HCEC 1CT (cell line): ENCODE measurements around the gene KDM1B.
"Not testable (repeated sequence)": the region's sequence is repeated elsewhere in the genome, so short reads cannot be mapped to it uniquely, and the experiment has no call there.

Source experiments
- DNase-seq: peaks from one replicate; pipeline ENCODE4 v3.0.0-alpha.2; 2017

The KDM1B gene

GRCh38 chr6:18153311-18153703 lies 1.9 kb upstream of the KDM1B start:
- DNase-seq: no peak

DNA sequence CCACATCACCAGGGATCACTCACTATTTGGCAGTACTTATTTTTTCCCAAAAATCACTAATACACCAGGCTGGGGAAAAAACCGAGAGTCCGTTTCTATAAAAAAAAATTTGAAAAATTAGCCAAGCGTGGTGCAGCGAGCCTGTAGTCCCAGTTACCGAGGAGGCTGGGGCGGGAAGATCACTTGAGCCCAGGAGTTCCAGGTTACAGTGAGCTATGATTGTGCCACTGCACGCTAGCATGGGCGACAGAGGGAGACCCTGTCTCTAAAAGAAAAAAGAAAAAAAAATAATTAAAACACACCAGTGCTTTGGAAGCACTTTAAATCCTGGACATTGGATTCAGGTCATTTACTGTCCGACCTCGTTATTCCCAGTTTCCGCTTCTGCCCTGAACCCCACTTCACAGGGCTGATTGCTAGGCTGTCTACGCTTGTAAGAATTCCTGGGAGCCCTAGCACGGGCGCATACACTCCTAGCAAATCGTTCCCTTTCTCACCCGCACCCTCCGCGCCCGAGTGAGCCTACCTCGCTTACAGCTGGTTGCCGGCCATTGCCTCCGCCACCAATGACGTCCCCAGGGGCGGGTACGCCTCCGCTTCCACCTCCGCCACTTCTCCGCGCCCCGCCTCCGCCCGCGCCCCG lies 594 bp upstream of the KDM1B start, which contains the start of gene TPMT:
Gene TPMT, minus strand, starts transcription at position 571 of the 643 bp plus-strand sequence. CDS start 5,950 bp downstream, outside the sequence.
- DNase-seq: no peak

- peak; percentile 47 for DNase-seq
These were observed 721 bp downstream of the KDM1B start for GRCh38 chr6:18155864-18156421.

- no peak for DNase-seq
These were observed 5.7 kb downstream of the KDM1B start for GRCh38 chr6:18160911-18161310.

DNA sequence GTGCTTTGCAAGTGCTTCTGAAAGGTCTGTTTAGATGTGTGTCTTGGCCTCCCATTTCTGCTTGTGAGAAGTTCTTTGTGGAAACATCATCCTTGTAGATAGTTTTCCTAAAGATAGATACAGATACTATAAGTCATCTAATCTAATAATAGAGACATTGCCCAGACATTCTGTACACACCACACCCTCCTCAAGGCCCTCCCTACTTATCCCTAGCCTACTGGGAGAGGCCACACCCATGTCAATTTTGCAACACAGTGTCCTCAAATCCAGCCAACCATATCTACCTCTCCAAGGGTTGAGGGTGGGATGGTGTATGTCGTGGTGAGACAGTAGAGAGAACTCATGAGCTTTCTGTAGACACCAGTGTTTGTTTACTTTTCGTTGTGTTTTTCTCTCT lies 6.2 kb downstream of the KDM1B start:
- no peak for DNase-seq

DNA sequence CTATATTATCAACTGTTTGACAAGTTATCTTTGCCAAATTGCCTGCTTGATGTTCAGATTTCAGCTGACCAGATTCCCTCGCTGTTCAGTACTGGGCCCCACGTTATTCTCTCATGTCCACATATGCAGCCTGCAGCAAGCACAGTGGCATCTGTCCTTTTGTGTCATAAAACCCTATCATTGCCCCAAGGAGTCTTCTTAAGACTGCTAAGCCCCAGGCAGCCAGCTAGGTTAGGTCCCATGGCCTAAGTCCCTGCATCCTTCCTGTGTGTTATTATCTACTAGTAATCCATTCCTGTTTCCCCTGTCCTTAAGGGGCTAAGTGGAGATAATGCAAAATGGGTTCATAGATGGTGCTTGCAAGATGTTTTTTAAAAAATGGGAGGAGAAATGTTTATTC lies 7.2 kb downstream of the KDM1B start:
- DNase-seq: no peak

GRCh38 chr6:18165751-18166150 lies 10.5 kb downstream of the KDM1B start:
- DNase-seq: no peak

GRCh38 chr6:18166312-18167036 lies 11.3 kb downstream of the KDM1B start:
- peak; percentile 32 for DNase-seq

DNA sequence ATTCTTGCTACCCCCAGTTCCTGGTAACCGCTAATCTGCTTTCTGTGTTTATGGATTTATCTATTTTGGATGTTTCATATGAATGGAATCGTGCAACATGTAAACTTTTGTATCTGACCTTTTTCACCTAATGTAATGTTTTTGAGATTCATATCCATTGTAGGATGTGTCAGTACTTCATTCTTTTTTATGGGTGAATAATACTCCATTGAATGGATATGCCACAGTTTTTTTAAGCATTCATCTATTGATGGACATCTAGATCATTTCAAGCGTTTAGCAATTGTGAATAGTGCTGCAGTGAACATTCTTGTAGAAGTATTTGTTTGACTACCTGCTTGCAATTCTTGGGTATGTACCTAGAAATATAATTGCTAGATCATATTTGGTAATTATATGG lies 13.0 kb downstream of the KDM1B start:
- DNase-seq: no peak

- DNase-seq: no peak
These were observed 16.6 kb downstream of the KDM1B start for GRCh38 chr6:18171871-18172270.

GRCh38 chr6:18176198-18176597 lies 21.0 kb downstream of the KDM1B start:
- not testable (repeated sequence) for DNase-seq

DNA sequence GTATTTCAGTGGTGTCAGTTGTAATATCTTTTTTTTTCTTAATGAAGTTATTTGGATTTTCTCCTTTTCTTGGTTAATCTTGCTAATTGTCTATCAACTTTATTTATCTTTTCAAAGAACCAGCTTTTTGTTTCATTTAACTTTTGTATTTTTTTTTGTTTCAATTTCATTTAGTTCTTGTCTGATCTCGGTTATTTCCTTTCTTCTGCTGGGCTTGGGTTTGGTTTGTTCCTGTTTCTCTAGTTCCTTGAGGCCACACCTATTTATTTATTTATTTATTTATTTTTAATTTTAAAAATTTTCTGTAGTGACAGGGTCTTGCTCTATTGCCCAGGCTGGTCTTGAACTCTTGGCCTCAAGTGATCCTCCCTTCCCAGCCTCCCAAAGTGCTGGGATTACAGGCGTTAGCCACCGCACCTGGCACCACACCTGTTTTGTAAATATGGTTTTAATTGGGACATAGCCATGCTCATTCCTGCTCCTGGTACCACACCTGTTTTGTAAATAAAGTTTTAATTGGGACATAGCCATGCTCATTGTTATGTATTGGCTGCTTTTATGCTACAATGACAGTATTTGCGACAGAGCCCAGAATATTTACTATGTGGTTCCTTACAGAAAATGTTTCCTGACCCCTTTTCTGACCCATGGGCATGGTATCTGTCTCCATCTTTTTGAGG lies 22.2 kb downstream of the KDM1B start:
- no peak for DNase-seq

DNA sequence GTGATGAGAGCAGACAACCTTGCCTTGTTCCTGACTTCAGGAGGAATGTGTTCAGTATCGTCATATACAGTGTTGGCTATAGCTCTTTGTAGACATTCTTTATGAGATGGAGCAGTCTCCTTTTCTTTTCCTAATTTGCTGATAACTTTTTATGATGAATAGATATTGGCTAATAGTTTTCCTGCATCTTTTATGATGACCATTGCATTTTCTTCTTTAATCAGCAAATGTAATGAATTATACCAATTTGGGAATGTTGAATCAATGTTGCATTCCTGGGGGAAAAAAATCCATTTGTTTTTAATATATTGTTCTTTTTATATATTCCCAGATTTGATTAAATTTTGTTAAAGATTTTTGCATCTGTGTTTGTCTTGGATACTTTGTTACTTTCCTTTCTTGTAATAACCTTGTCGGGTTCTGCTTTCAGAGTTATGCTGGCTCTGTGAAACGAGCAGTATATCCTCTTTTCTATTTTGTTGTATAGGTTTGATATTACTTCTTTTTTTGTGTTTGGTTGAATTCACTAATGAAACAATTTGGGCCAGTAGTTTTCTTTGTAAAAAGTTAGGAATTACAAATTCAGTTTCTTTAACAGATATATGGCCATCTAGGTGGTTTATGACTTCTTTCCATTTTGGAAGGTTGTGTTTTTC lies 23.9 kb downstream of the KDM1B start:
- no peak for DNase-seq

DNA sequence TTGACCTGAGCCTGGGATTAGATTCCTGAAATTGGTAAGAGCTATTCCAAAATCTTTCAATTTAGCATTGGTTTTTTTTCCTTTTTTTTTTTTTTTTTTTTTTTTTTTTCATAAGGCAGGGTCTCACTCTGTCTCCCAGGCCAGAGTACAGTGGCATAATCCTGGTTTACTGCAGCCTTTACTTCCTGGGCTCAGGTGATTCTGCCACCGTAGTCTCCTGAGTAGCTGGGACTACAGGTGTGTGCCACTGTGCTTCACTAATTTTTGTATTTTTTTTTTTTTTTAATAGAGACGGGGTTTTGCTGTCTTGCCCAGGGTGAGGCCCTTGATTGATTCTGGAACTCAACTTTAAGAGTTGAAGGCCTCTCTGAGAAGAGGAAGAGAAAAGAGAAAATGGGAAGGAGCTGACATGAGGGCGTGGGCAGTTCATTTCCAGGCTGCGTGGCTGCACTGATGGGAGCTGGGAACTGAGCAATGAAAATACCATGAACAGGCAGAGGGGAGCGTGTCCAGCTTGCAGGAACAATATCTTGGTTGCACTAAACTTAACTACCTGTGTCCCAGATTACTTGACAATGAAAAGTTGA lies 24.6 kb downstream of the KDM1B start:
- DNase-seq: no peak

GRCh38 chr6:18182568-18182967 lies 27.3 kb downstream of the KDM1B start:
- no peak for DNase-seq

- no peak for DNase-seq
These were observed 28.5 kb downstream of the KDM1B start for GRCh38 chr6:18183766-18184165.

DNA sequence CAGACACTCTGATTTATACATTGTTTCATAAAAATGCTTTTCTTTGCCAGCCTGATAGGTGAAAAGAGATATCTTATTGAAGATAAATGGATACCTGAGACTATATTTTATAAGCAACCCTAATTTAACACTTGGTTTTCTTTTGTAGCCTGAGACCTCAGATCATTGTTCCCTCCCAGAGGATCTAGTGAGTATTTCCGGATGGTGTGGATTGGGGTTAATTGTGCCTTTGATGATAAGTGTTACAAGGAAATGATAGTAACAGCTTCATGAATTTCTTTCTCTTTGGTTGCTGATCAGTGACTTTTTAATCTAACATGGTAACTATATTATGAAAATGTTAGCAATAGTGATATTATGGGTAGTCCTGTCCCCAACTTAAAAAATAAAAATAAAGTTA lies 30.4 kb downstream of the KDM1B start:
- no peak for DNase-seq

DNA sequence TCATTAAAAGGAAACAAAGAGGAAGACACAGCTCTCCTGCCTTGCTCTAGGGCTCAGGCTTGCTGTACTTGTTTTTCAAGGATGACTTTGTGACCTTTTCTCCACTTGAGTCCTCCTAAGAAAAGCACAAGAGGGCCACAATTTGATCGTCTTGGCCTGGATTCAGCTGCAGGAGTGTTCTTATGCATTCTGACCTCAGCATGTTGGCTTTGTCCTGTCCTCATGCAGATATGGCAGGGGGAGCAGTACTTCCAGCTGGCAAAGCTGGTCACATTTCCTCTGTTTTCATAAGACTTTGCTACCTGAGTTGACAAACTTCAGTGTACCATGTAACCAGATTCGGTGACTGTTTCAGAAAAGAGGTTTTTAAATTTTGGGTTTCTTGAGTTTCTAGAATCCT lies 30.8 kb downstream of the KDM1B start:
- DNase-seq: no peak

- no peak for DNase-seq
These were observed 31.5 kb downstream of the KDM1B start for GRCh38 chr6:18186540-18187250.

DNA sequence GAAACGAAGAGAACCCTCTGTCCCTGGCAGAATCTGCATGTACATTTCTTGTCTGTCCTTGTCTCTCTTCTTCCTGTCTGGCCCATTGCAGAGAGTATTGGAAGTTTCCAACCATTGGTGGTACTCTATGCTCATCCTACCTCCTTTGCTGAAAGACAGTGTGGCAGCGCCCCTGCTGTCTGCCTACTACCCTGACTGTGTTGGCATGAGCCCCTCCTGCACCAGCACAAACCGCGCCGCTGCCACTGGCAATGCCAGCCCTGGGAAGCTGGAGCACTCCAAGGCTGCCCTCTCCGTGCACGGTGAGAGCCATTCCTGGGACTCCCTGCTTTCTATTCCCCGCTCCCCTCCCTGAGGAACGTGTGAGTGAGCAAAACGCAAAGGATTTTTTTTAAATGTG lies 32.5 kb downstream of the KDM1B start:
- no peak for DNase-seq

GRCh38 chr6:18189196-18189595 lies 34.0 kb downstream of the KDM1B start:
- DNase-seq: no peak

- no peak for DNase-seq
These were observed 36.8 kb downstream of the KDM1B start for GRCh38 chr6:18192026-18192425.
